GM20000 (cell line): ENCODE results near the gene KCNMA1.
A peak's percentile ranks its signal among the peaks of the same experiment; 100 is the strongest.

Source experiments
- DNase-seq: peaks from one replicate; pipeline ENCODE4 v3.0.0; 2012; ENCODE audit warnings: low spot score
- CTCF ChIP-seq: IDR thresholded peaks from 2 replicates; pipeline ENCODE4 v1.5.1; 2012; ENCODE audit warnings: mild to moderate bottlenecking, control low read depth; ENCODE audit errors: extremely low read depth, missing control alignments

The KCNMA1 gene

GRCh38 chr10:77431980-77432797 is 205.4 kb downstream of the KCNMA1 start:
- no peak for DNase-seq
- no peak for TF ChIP-seq CTCF

GRCh38 chr10:77431209-77431611 is 206.4 kb downstream of the KCNMA1 start:
- TF ChIP-seq CTCF = no peak
- no peak for DNase-seq

GRCh38 chr10:77430530-77430929 is 207.1 kb downstream of the KCNMA1 start:
- DNase-seq = no peak
- TF ChIP-seq CTCF = no peak

- DNase-seq = no peak
- TF ChIP-seq CTCF = peak; percentile 3
These were observed 208.8 kb downstream of the KCNMA1 start for GRCh38 chr10:77428691-77429395.

- DNase-seq = no peak
These were observed 213.4 kb downstream of the KCNMA1 start for GRCh38 chr10:77424257-77424656.

GRCh38 chr10:77422491-77423338 is 214.9 kb downstream of the KCNMA1 start:
- DNase-seq = no peak
- no peak for TF ChIP-seq CTCF

More at GRCh38 chr10:77424257-77424656, 213.4 kb downstream of the KCNMA1 start:
- no peak for TF ChIP-seq CTCF
